Measurements from ENCODE around the gene FCMR. TPM values are rescaled to one million over a fixed set of nuclear protein-coding genes. Genes with fewer than 3 reads are reported as not detected.

FCMR gene
- total and polyA plus RNA-seq, 2 donors from 2014 or later: 1.3 to 16.7 TPM

DNA sequence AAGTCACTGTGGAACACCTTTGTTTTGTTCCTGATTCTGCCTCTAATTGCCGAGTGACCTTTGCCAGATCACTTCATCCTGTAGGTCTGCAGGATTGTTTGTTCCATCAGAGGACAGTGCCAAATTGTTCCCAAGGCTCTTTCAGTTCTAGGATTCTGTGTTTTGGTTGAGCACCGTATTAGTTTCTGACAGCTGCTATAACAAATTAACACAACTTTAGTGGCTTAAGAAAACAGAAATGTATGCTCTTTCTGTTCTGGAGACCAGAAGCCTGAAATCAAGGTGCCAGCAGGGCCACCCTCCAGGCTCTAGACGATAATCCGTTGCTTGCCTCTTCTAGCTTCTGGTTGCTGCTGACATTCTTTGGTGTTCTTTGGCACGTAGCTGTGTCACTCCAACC is 27.9 kb upstream of the FCMR start:
- Histone ChIP-seq H3K36me3 (ENCODE audit: control insufficient read depth in 2 of 3, insufficient read depth in 3 of 3, low read length in 3 of 3) (no peaks in the 10 kb centered on the region), H3K27ac (ENCODE audit: low read depth in 2 of 2, low read length in 2 of 2) (no peak overlapping the region), H3K4me3 (ENCODE audit: low read length in 3 of 3) (no peak overlapping the region), H3K4me1 (ENCODE audit: control insufficient read depth in 2 of 3, insufficient read depth in 2 of 3, low read depth in 1 of 3, low read length in 3 of 3) (peaks cover 3 to 46% (median 31%) of the 10 kb centered on the region in 3 donors), H3K27me3 (ENCODE audit: control insufficient read depth, insufficient read depth, low read length) (no peaks in the 10 kb centered on the region), H3K9ac (ENCODE audit: low read length in 3 of 3) (no peak overlapping the region), H3K9me3 (ENCODE audit: control insufficient read depth in 2 of 3, insufficient read depth in 1 of 3, low read length in 3 of 3) (peaks cover 0 to 5% (median 0%) of the 10 kb centered on the region in 3 donors)
- DNase-seq: no peak
- intact Hi-C loops (cut with DNase I): no loop called here
- no peak for FAIRE-seq
- TF ChIP-seq, protein P1, sequence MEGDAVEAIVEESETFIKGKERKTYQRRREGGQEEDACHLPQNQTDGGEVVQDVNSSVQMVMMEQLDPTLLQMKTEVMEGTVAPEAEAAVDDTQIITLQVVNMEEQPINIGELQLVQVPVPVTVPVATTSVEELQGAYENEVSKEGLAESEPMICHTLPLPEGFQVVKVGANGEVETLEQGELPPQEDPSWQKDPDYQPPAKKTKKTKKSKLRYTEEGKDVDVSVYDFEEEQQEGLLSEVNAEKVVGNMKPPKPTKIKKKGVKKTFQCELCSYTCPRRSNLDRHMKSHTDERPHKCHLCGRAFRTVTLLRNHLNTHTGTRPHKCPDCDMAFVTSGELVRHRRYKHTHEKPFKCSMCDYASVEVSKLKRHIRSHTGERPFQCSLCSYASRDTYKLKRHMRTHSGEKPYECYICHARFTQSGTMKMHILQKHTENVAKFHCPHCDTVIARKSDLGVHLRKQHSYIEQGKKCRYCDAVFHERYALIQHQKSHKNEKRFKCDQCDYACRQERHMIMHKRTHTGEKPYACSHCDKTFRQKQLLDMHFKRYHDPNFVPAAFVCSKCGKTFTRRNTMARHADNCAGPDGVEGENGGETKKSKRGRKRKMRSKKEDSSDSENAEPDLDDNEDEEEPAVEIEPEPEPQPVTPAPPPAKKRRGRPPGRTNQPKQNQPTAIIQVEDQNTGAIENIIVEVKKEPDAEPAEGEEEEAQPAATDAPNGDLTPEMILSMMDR (IDR thresholded peaks at IDR 0.05; ENCODE audit: borderline replicate concordance, extremely low read depth, insufficient read depth): no peak

GRCh38 chr1:206949208-206949607 is 27.5 kb upstream of the FCMR start:
- H3K36me3 ChIP-seq (ENCODE audit: control insufficient read depth in 2 of 3, insufficient read depth in 3 of 3, low read length in 3 of 3): no peaks in the 10 kb centered on the region
- H3K4me3 ChIP-seq (ENCODE audit: low read length in 3 of 3): no peak overlapping the region
- FAIRE-seq: no peak
- no peak for DNase-seq
- TF ChIP-seq, protein P1 (IDR thresholded peaks at IDR 0.05; ENCODE audit: borderline replicate concordance, extremely low read depth, insufficient read depth): no peak
- no peak overlapping the region for H3K9ac ChIP-seq (ENCODE audit: low read length in 3 of 3)
- no peak overlapping the region for H3K27ac ChIP-seq (ENCODE audit: low read depth in 2 of 2, low read length in 2 of 2)
- intact Hi-C loops (cut with DNase I): no loop called here
- H3K9me3 ChIP-seq (ENCODE audit: control insufficient read depth in 2 of 3, insufficient read depth in 1 of 3, low read length in 3 of 3): peaks cover 0 to 5% (median 0%) of the 10 kb centered on the region in 3 donors
- H3K4me1 ChIP-seq (ENCODE audit: control insufficient read depth in 2 of 3, insufficient read depth in 2 of 3, low read depth in 1 of 3, low read length in 3 of 3): peaks cover 3 to 42% (median 29%) of the 10 kb centered on the region in 3 donors
- no peaks in the 10 kb centered on the region for H3K27me3 ChIP-seq (ENCODE audit: control insufficient read depth, insufficient read depth, low read length)

- no peak for FAIRE-seq
- intact Hi-C loops (cut with DNase I): no loop called here
- TF ChIP-seq, protein P1 (IDR thresholded peaks at IDR 0.05; ENCODE audit: borderline replicate concordance, extremely low read depth, insufficient read depth): no peak
Measured at GRCh38 chr1:206947255-206947654, 25.5 kb upstream of the FCMR start.

GRCh38 chr1:206946261-206946660 is 24.5 kb upstream of the FCMR start, which contains the start of gene PIGR:
TSS of gene PIGR (minus strand) at chr1:206946466. CDS start at chr1:206940531, 5,935 bp downstream.
- Histone ChIP-seq H3K27me3 (ENCODE audit: control insufficient read depth, insufficient read depth, low read length) (no peaks in the 10 kb centered on the region), H3K4me1 (ENCODE audit: control insufficient read depth in 2 of 3, insufficient read depth in 2 of 3, low read depth in 1 of 3, low read length in 3 of 3) (peaks cover 0 to 28% (median 23%) of the 10 kb centered on the region in 3 donors), H3K4me3 (ENCODE audit: low read length in 3 of 3) (peak within 1 kb of the TSS in 2 of 3 donors; percentile 70 to 76), H3K9ac (ENCODE audit: low read length in 3 of 3) (peak within 1 kb of the TSS in 2 of 3 donors; percentile 34 to 82), H3K27ac (ENCODE audit: low read depth in 2 of 2, low read length in 2 of 2) (peak within 1 kb of the TSS; percentile 57 to 68), H3K9me3 (ENCODE audit: control insufficient read depth in 2 of 3, insufficient read depth in 1 of 3, low read length in 3 of 3) (peaks cover 0 to 5% (median 0%) of the 10 kb centered on the region in 3 donors), H3K36me3 (ENCODE audit: control insufficient read depth in 2 of 3, insufficient read depth in 3 of 3, low read length in 3 of 3) (no peaks in the 10 kb centered on the region)
- FAIRE-seq: no peak
- intact Hi-C loops (cut with DNase I): no loop called here
- DNase-seq: peak in 1 of 5 donors; percentile 82
- TF ChIP-seq, protein P1 (IDR thresholded peaks at IDR 0.05; ENCODE audit: borderline replicate concordance, extremely low read depth, insufficient read depth): no peak

More at GRCh38 chr1:206947255-206947654, 25.5 kb upstream of the FCMR start:
- Histone ChIP-seq H3K27me3 (ENCODE audit: control insufficient read depth, insufficient read depth, low read length) (no peaks in the 10 kb centered on the region), H3K9me3 (ENCODE audit: control insufficient read depth in 2 of 3, insufficient read depth in 1 of 3, low read length in 3 of 3) (peaks cover 0 to 5% (median 0%) of the 10 kb centered on the region in 3 donors), H3K4me1 (ENCODE audit: control insufficient read depth in 2 of 3, insufficient read depth in 2 of 3, low read depth in 1 of 3, low read length in 3 of 3) (peaks cover 0 to 30% (median 22%) of the 10 kb centered on the region in 3 donors), H3K4me3 (ENCODE audit: low read length in 3 of 3) (no peak overlapping the region), H3K27ac (ENCODE audit: low read depth in 2 of 2, low read length in 2 of 2) (no peak overlapping the region), H3K36me3 (ENCODE audit: control insufficient read depth in 2 of 3, insufficient read depth in 3 of 3, low read length in 3 of 3) (no peaks in the 10 kb centered on the region), H3K9ac (ENCODE audit: low read length in 3 of 3) (no peak overlapping the region)
- DNase-seq: no peak
